Measurements from ENCODE around the gene RAPGEF6. TPM values are rescaled to one million over a fixed set of nuclear protein-coding genes. Genes with fewer than 3 reads are reported as not detected.
"Not testable (repeated sequence)": the region's sequence is repeated elsewhere in the genome, so short reads cannot be mapped to it uniquely, and the experiment has no call there.

Gene RAPGEF6
- total RNA-seq (100 to 1,000 TPM; 121 to 131 TPM), polyA plus RNA-seq (10 to 100 TPM; 30.7 to 39.9 (median 34.8) TPM), total RNA-seq (26.2 to 67.4 (median 39.7) reads per million in 6 experiments)

GRCh38 chr5:131634996-131635683 is at the start of gene RAPGEF6:
Gene RAPGEF6, minus strand, starts transcription at chr5:131635229. Its CDS starts 199 bp downstream, at chr5:131635030.
- Mint-ChIP-seq H3K27me3 (peaks cover 0 to 2% (median 0%) of the 10 kb centered on the region in 5 donors), H3K36me3 (peaks cover 0 to 6% (median 3%) of the 10 kb centered on the region in 3 donors), H3K4me1 (peaks cover 16 to 46% (median 29%) of the 10 kb centered on the region in 4 donors), H3K9me3 (no peaks in the 10 kb centered on the region), H3K4me3 (peak within 1 kb of the TSS in 9 of 10 donors; percentile 93 to 99 (median 94)), H3K27ac (peak within 1 kb of the TSS; percentile 97 to 100 (median 99))
- DNase-seq (peak; percentile 86 to 100 (median 98)), ATAC-seq (peak; percentile 86 to 87)
- POLR2A ChIA-PET = interaction anchor here (0.7 to 1.4 kb wide), 14 partner anchors 10 to 1416 kb away, joined by 3 to 8 read pairs (median 4); partner anchors contain the start of genes FNIP1 and HSPA4

- Mint-ChIP-seq H3K9me3 (no peaks in the 10 kb centered on the region), H3K27me3 (no peaks in the 10 kb centered on the region), H3K36me3 (peaks cover 4 to 56% (median 20%) of the 10 kb centered on the region in 3 donors), H3K4me3 (no peak overlapping the region), H3K27ac (no peak overlapping the region), H3K4me1 (peaks cover 0 to 6% (median 0%) of the 10 kb centered on the region in 4 donors)
- DNase-seq = no peak
- no peak for ATAC-seq
- POLR2A ChIA-PET = no interaction called here
These were observed 49.6 kb upstream of the RAPGEF6 start for GRCh38 chr5:131684595-131684994.

- no peak for ATAC-seq
- H3K9me3 Mint-ChIP-seq = no peaks in the 10 kb centered on the region
- POLR2A ChIA-PET = no interaction called here
- peaks cover 0 to 56% (median 19%) of the 10 kb centered on the region in 3 donors for H3K36me3 Mint-ChIP-seq
- H3K4me1 Mint-ChIP-seq = peaks cover 0 to 6% (median 0%) of the 10 kb centered on the region in 4 donors
- no peak overlapping the region for H3K4me3 Mint-ChIP-seq
- no peak for DNase-seq
- no peak overlapping the region for H3K27ac Mint-ChIP-seq
- no peaks in the 10 kb centered on the region for H3K27me3 Mint-ChIP-seq
These were observed 49.0 kb upstream of the RAPGEF6 start for GRCh38 chr5:131684051-131684450.

- POLR2A ChIA-PET = no interaction called here
- Mint-ChIP-seq H3K27me3 (no peaks in the 10 kb centered on the region), H3K4me3 (no peak overlapping the region), H3K27ac (peak overlapping the region in 1 of 10 donors; percentile 48), H3K36me3 (peaks cover 0 to 55% (median 23%) of the 10 kb centered on the region in 3 donors), H3K9me3 (no peaks in the 10 kb centered on the region), H3K4me1 (peaks cover 0 to 6% (median 0%) of the 10 kb centered on the region in 4 donors)
- DNase-seq (no peak), ATAC-seq (no peak)
These were observed 47.8 kb upstream of the RAPGEF6 start for GRCh38 chr5:131682826-131683225.

- H3K9me3 Mint-ChIP-seq = no peaks in the 10 kb centered on the region
- H3K36me3 Mint-ChIP-seq = peaks cover 0 to 56% (median 28%) of the 10 kb centered on the region in 3 donors
- peaks cover 0 to 6% (median 0%) of the 10 kb centered on the region in 4 donors for H3K4me1 Mint-ChIP-seq
- H3K27me3 Mint-ChIP-seq = no peaks in the 10 kb centered on the region
- POLR2A ChIA-PET = no interaction called here
- no peak overlapping the region for H3K27ac Mint-ChIP-seq
- no peak overlapping the region for H3K4me3 Mint-ChIP-seq
- ATAC-seq (no peak), DNase-seq (no peak)
These were observed 47.1 kb upstream of the RAPGEF6 start for GRCh38 chr5:131682175-131682574.

- peaks cover 0 to 65% (median 40%) of the 10 kb centered on the region in 3 donors for H3K36me3 Mint-ChIP-seq
- H3K27me3 Mint-ChIP-seq = no peaks in the 10 kb centered on the region
- no peaks in the 10 kb centered on the region for H3K9me3 Mint-ChIP-seq
- H3K4me1 Mint-ChIP-seq = peaks cover 0 to 6% (median 0%) of the 10 kb centered on the region in 4 donors
- H3K4me3 Mint-ChIP-seq = no peak overlapping the region
- ATAC-seq (no peak), DNase-seq (no peak)
- POLR2A ChIA-PET = interaction anchor here (0.6 kb wide), 1 partner anchor 118 kb away, joined by 3 read pairs; no protein-coding TSS in a partner anchor
- H3K27ac Mint-ChIP-seq = no peak overlapping the region
These were observed 44.9 kb upstream of the RAPGEF6 start for GRCh38 chr5:131679911-131680310.

- DNase-seq, H3K4me3 Mint-ChIP-seq, H3K9me3 Mint-ChIP-seq, H3K4me1 Mint-ChIP-seq, POLR2A ChIA-PET, H3K27me3 Mint-ChIP-seq, ATAC-seq, H3K27ac Mint-ChIP-seq: not testable (repeated sequence)
- H3K36me3 Mint-ChIP-seq = peaks cover 0 to 72% (median 42%) of the 10 kb centered on the region in 3 donors
These were observed 43.2 kb upstream of the RAPGEF6 start for GRCh38 chr5:131678273-131678672.

GRCh38 chr5:131677115-131677514 is 42.1 kb upstream of the RAPGEF6 start:
- H3K27ac Mint-ChIP-seq = peak overlapping the region in 1 of 10 donors; percentile 10
- peaks cover 3 to 78% (median 40%) of the 10 kb centered on the region in 3 donors for H3K36me3 Mint-ChIP-seq
- H3K4me1 Mint-ChIP-seq = no peaks in the 10 kb centered on the region
- no peaks in the 10 kb centered on the region for H3K9me3 Mint-ChIP-seq
- POLR2A ChIA-PET = no interaction called here
- DNase-seq (no peak), ATAC-seq (no peak)
- H3K27me3 Mint-ChIP-seq = no peaks in the 10 kb centered on the region
- H3K4me3 Mint-ChIP-seq = no peak overlapping the region

- Mint-ChIP-seq H3K9me3 (no peaks in the 10 kb centered on the region), H3K4me3 (no peak overlapping the region), H3K27ac (peak overlapping the region in 1 of 10 donors; percentile 9), H3K4me1 (peaks cover 0 to 4% (median 0%) of the 10 kb centered on the region in 4 donors), H3K27me3 (no peaks in the 10 kb centered on the region), H3K36me3 (peaks cover 9 to 83% (median 38%) of the 10 kb centered on the region in 3 donors)
- DNase-seq = no peak
- POLR2A ChIA-PET = no interaction called here
- no peak for ATAC-seq
These were observed 37.7 kb upstream of the RAPGEF6 start for GRCh38 chr5:131672776-131673175.

GRCh38 chr5:131671994-131672655 is 37.1 kb upstream of the RAPGEF6 start:
- peaks cover 9 to 82% (median 34%) of the 10 kb centered on the region in 3 donors for H3K36me3 Mint-ChIP-seq
- no peaks in the 10 kb centered on the region for H3K9me3 Mint-ChIP-seq
- no peaks in the 10 kb centered on the region for H3K27me3 Mint-ChIP-seq
- ATAC-seq (no peak), DNase-seq (no peak)
- peak overlapping the region in 1 of 10 donors; percentile 13 for H3K4me3 Mint-ChIP-seq
- POLR2A ChIA-PET = no interaction called here
- H3K27ac Mint-ChIP-seq = peak overlapping the region in 3 of 10 donors; percentile 1 to 58 (median 48)
- H3K4me1 Mint-ChIP-seq = peaks cover 0 to 4% (median 0%) of the 10 kb centered on the region in 4 donors

- Mint-ChIP-seq H3K27ac (peak overlapping the region in 6 of 10 donors; percentile 7 to 28 (median 18)), H3K9me3 (no peaks in the 10 kb centered on the region), H3K4me1 (peaks cover 0 to 4% (median 0%) of the 10 kb centered on the region in 4 donors), H3K27me3 (no peaks in the 10 kb centered on the region), H3K36me3 (peaks cover 9 to 80% (median 31%) of the 10 kb centered on the region in 3 donors), H3K4me3 (peak overlapping the region in 1 of 10 donors; percentile 12)
- ATAC-seq = no peak
- DNase-seq = no peak
- POLR2A ChIA-PET = no interaction called here
These were observed 36.4 kb upstream of the RAPGEF6 start for GRCh38 chr5:131671409-131671808.

GRCh38 chr5:131664929-131665328 is 29.9 kb upstream of the RAPGEF6 start:
- H3K4me1 Mint-ChIP-seq = peaks cover 0 to 7% (median 0%) of the 10 kb centered on the region in 4 donors
- ATAC-seq (no peak), DNase-seq (no peak)
- no peaks in the 10 kb centered on the region for H3K27me3 Mint-ChIP-seq
- H3K36me3 Mint-ChIP-seq = peaks cover 20 to 78% (median 45%) of the 10 kb centered on the region in 3 donors
- peaks cover 0 to 18% (median 5%) of the 10 kb centered on the region in 9 donors for H3K9me3 Mint-ChIP-seq
- no peak overlapping the region for H3K27ac Mint-ChIP-seq
- H3K4me3 Mint-ChIP-seq = no peak overlapping the region
- POLR2A ChIA-PET = no interaction called here

- peaks cover 31 to 70% (median 47%) of the 10 kb centered on the region in 3 donors for H3K36me3 Mint-ChIP-seq
- no peak overlapping the region for H3K4me3 Mint-ChIP-seq
- DNase-seq (no peak), ATAC-seq (no peak)
- no peaks in the 10 kb centered on the region for H3K27me3 Mint-ChIP-seq
- H3K27ac Mint-ChIP-seq = peak overlapping the region in 1 of 10 donors; percentile 48
- peaks cover 0 to 27% (median 5%) of the 10 kb centered on the region in 9 donors for H3K9me3 Mint-ChIP-seq
- H3K4me1 Mint-ChIP-seq = peaks cover 0 to 10% (median 1%) of the 10 kb centered on the region in 4 donors
- POLR2A ChIA-PET = no interaction called here
These were observed 26.9 kb upstream of the RAPGEF6 start for GRCh38 chr5:131661933-131662332.

Data from naive thymus-derived CD8-positive, alpha-beta T cell (primary cell).